Heart left ventricle (tissue), 16 donors: ENCODE measurements around the gene AFF3. TPM values are rescaled to one million over a fixed set of nuclear protein-coding genes. Genes with fewer than 3 reads are reported as not detected.

Experiments used
- ATAC-seq, 4 donors: fragments of 200-7000 bp; cut with Tn5 transposase; one replicate each; pipeline ENCODE4 v1.9.1; 2020 to 2022; ENCODE audit warnings: moderate library complexity in 4 of 4, mild to moderate bottlenecking in 3 of 4, moderate number of reproducible peaks in 1 of 4
- DNase-seq, 5 donors: peaks; one replicate each; pipeline ENCODE4 v3.0.0-alpha.2; 2020
- H3K27ac ChIP-seq, 12 donors: fragments of 200-600 bp; sonication (generic) in 4 of 12; one replicate each; pipeline versions ENCODE4 v1.5.0 to v1.8.0; 2016 to 2022; ENCODE audit warnings: mild to moderate bottlenecking in 2 of 12
- H3K27me3 ChIP-seq, 9 donors: fragments of 200-600 bp; sonication (generic) in 2 of 9; one replicate each; pipeline versions ENCODE4 v1.5.1 to v1.8.0; 2016 to 2022; ENCODE audit warnings: mild to moderate bottlenecking in 3 of 9
- H3K36me3 ChIP-seq, 9 donors: fragments of 200-600 bp; sonication (generic) in 2 of 9; one replicate each; pipeline versions ENCODE4 v1.5.0 to v1.8.0; 2018 to 2022; ENCODE audit warnings: mild to moderate bottlenecking in 2 of 9
- H3K4me1 ChIP-seq, 12 donors: fragments of 200-600 bp; sonication (generic) in 4 of 12; one replicate each; pipeline versions ENCODE4 v1.5.0 to v1.8.0; 2016 to 2022; ENCODE audit warnings: mild to moderate bottlenecking in 3 of 12
- H3K4me3 ChIP-seq, 12 donors: fragments of 200-600 bp; sonication (generic) in 4 of 12; one replicate each; pipeline versions ENCODE4 v1.5.0 to v1.8.0; 2017 to 2022; ENCODE audit warnings: mild to moderate bottlenecking in 9 of 12, moderate library complexity in 4 of 12
- H3K9me3 ChIP-seq, 12 donors: fragments of 200-600 bp; sonication (generic) in 4 of 12; one replicate each; pipeline versions ENCODE4 v1.5.0 to v1.8.0; 2016 to 2022; ENCODE audit warnings: mild to moderate bottlenecking in 1 of 12
- CTCF ChIP-seq, 12 donors: fragments of 200-600 bp; sonication (generic) in 4 of 12; IDR thresholded peaks; one replicate each; pipeline versions ENCODE4 v1.5.0 to v1.8.0; 2018 to 2022; ENCODE audit warnings: antibody characterized with exemption in 12 of 12, mild to moderate bottlenecking in 5 of 12
- POLR2A ChIP-seq, 2 donors: fragments of 450-650 bp; IDR thresholded peaks; one replicate each; pipeline ENCODE4 v1.6.1; 2017; ENCODE audit warnings: antibody characterized with exemption in 2 of 2, mild to moderate bottlenecking in 2 of 2, moderate library complexity in 2 of 2
- WGBS, 4 donors: extraction: QIAGEN DNeasy Blood & Tissue Kit in 2 of 4; methylation state at CpG; one replicate each; pipeline versions ENCODE4 v1.1.5 to v1.1.7; 2013 to 2018; 5-methylcytosine and 5-hydroxymethylcytosine counted together
- intact Hi-C, 10 donors: fragments of 100-400 bp; cut with DNase I; formaldehyde crosslinking; loops; one replicate each; pipeline versions ENCODE4 v1.11.1 to v1.14.2; 2022
- polyA plus RNA-seq, 2 donors: library from polyadenylated mRNA; stranded (reverse); fragments of 200-250 nt; gene quantifications; one replicate each; pipeline ENCODE4 v1.2.3, GENCODE V29; 2013
- total RNA-seq, 9 donors: library from RNA; depleted of rRNA in 2 of 9; stranded (reverse); fragments of >200 nt in 2 of 9; fragmentation: NEBNext Ultra II Directional in 3 of 9; extraction: Animal tissue kit (Norgen Biotek cat#: 25700) in 3 of 9; gene quantifications; one replicate each; pipeline versions ENCODE4 v1.1.0 to v1.2.4, GENCODE V29; 2016 to 2023
- donor health status: ischemic (EF 13 %, LVEDD 7.1; RV severe dilation, severe dysfunction).
- donor health status: healthy with polysubstance abuse.
- donor health status: DM: no; HTN: yes; CAD: no.
- donor health status: DM: no; HTN: no; CAD: no.
- donor health status: ischemic (EF 25% LVEDD 6.9; RV normal size, moderate dysfunction).
- donor health status: ischemic (EF 25% LVEDD 5.7; RV mildly dilated, moderate dysfunction).
- donor health status: healthy.
- donor health status: DM: yes; HTN: yes; CAD: no.
- donor health status: ischemic (EF 35%, LVEDD 5.7; RV mildly dilated, moderate dysfunction).
- donor health status: nonischemic (EF 11% LVEDD 7.7; RV severe dilation, severe dysfunction).
- donor health status: DM: yes; HTN: yes; CAD: no.
- donor health status: PGD.
- donor health status: ischemic (EF 29% LVEDD 5.4; RV normal size, mild dysfunction).
- donor health status: nonischemic (EF 23%, LVEDD 6.1; RV moderate dilation, normal function).

The AFF3 gene
- total and polyA plus RNA-seq, 11 donors, result 1.3 to 15.5 (median 4.7) TPM

GRCh38 chr2:99522157-99522556 lies 620.2 kb downstream of the AFF3 start:
- intact Hi-C loops, result no loop called here
- no peak for ATAC-seq
- H3K4me3 ChIP-seq, result no peak overlapping the region
- H3K4me1 ChIP-seq, result no peaks in the 10 kb centered on the region
- H3K36me3 ChIP-seq, result no peaks in the 10 kb centered on the region
- no peak for TF ChIP-seq CTCF (IDR thresholded peaks at IDR 0.05)
- TF ChIP-seq POLR2A (IDR thresholded peaks at IDR 0.05), result no peak
- WGBS, 4 donors, result 91 to 97% (median 95%) methylated on average over 2 of the region's 2 CpGs
- H3K27ac ChIP-seq, result no peak overlapping the region
- no peak for DNase-seq
- H3K27me3 ChIP-seq, result no peaks in the 10 kb centered on the region
- H3K9me3 ChIP-seq, result no peaks in the 10 kb centered on the region

- Histone ChIP-seq H3K27ac (no peak overlapping the region), H3K27me3 (no peaks in the 10 kb centered on the region), H3K4me3 (no peak overlapping the region), H3K4me1 (no peaks in the 10 kb centered on the region), H3K36me3 (no peaks in the 10 kb centered on the region), H3K9me3 (no peaks in the 10 kb centered on the region)
- intact Hi-C loops, result no loop called here
- WGBS, 4 donors, result 74 to 81% (median 79%) methylated on average over 3 of the region's 3 CpGs
- DNase-seq, result no peak
- TF ChIP-seq POLR2A (IDR thresholded peaks at IDR 0.05), result no peak
- TF ChIP-seq CTCF (IDR thresholded peaks at IDR 0.05), result no peak
- no peak for ATAC-seq
Observed at GRCh38 chr2:99520813-99521212, 621.6 kb downstream of the AFF3 start.

GRCh38 chr2:99520195-99520594 lies 622.2 kb downstream of the AFF3 start:
- Histone ChIP-seq H3K27me3 (no peaks in the 10 kb centered on the region), H3K4me3 (no peak overlapping the region), H3K4me1 (peaks cover 0 to under 1% (median 0%) of the 10 kb centered on the region in 12 donors), H3K36me3 (no peaks in the 10 kb centered on the region), H3K27ac (no peak overlapping the region), H3K9me3 (no peaks in the 10 kb centered on the region)
- 88 to 93% (median 90%) methylated on average over 4 of the region's 4 CpGs for WGBS, 4 donors
- TF ChIP-seq POLR2A (IDR thresholded peaks at IDR 0.05), result no peak
- TF ChIP-seq CTCF (IDR thresholded peaks at IDR 0.05), result no peak
- ATAC-seq, result no peak
- no peak for DNase-seq
- intact Hi-C loops, result no loop called here

GRCh38 chr2:99514357-99514756 lies 628.0 kb downstream of the AFF3 start:
- Histone ChIP-seq H3K27me3 (no peaks in the 10 kb centered on the region), H3K36me3 (no peaks in the 10 kb centered on the region), H3K27ac (no peak overlapping the region), H3K4me1 (peaks cover 0 to 17% (median 6%) of the 10 kb centered on the region in 12 donors), H3K9me3 (no peaks in the 10 kb centered on the region), H3K4me3 (no peak overlapping the region)
- WGBS, 4 donors, result 54 to 74% (median 63%) methylated on average over 4 of the region's 4 CpGs
- ATAC-seq, result no peak
- intact Hi-C loops, result no loop called here
- no peak for TF ChIP-seq CTCF (IDR thresholded peaks at IDR 0.05)
- TF ChIP-seq POLR2A (IDR thresholded peaks at IDR 0.05), result no peak
- no peak for DNase-seq
